ENCODE results near the gene ZNF33A.
"Not testable (repeated sequence)": the region's sequence is repeated elsewhere in the genome, so short reads cannot be mapped to it uniquely, and the experiment has no call there.

Gene ZNF33A

DNA sequence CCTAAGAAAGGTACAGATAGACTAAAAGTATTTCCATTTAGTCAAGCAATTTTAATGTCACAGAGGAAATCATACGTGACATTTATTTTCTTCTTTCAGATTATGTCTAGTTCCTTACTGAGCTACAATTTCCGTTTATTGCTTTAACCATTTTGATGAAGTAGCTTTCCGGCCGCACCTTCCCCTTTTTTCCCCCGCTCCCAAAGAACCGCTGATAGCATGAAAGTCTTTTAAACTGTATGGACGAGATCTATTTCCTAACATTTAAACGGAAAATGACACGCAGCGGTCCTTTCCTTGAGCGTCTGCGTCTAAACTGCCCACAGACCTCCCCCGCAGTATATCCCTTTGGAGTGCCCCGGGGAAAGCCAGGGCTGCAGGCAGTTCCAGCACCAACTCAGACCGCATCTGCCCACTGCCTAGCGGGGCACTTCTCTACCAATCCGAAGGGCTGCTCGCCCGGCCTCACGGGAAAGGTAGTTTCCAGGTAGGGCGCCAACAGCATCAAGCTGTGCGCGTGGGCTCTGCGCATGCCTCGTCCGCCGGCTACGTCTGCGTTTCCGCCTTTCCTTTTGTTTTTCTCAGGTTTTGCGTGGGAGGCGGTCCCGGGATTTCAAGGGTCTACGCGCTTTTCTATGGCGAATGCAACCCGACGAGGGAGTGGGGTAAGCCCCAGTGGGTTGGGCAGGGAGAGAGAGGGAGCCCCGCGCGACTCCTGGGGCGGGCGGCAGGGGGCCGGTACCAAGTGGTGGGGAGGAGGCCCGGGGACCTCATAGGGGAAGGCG is at the start of gene ZNF33A:
Gene ZNF33A, plus strand, starts transcription at position 557 of the 785 bp plus-strand sequence. CDS start 1,667 bp downstream, outside the sequence.
- peak; percentile 83 for DNase-seq (ENCODE audit: low spot score)

DNA sequence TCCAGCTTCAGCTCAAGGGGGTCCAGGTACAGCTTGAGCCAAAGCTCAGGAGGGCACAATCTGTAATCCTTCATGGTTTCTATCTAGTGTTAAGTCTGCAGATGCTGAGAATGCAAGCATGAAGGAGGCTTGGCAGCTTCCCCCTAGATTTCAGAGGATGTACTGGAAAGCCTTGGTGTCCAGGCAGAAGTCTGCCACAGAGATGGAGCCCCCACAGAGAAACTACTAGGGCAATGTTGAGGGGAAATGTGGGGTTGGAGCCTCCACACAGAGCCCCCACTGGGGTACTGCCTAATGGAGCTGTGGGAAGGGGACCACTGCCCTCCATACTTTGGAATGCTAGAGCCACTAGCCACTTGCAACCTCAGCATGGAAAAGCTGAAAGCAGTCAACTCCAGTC is 45.5 kb upstream of the ZNF33A start:
- no peak for DNase-seq (ENCODE audit: low spot score)

DNA sequence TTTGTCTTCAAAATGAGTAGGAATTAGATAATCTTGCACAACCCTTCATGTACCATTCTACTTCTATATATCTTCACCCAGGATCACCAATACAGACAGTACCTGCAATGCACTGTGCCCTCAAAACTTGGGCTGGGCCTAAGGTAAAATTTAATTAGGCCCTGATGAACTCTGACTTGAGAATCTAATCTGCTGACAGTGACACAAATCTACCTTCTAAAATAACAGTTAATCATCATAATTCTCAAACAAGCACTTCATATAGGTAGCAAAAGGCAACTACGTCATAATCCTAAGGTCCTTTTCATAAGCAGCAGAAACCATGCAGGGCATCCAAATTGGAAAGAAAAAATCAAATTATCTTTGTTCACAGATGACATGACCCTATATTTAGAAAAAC is 38.1 kb upstream of the ZNF33A start:
- DNase-seq (ENCODE audit: low spot score): no peak

DNA sequence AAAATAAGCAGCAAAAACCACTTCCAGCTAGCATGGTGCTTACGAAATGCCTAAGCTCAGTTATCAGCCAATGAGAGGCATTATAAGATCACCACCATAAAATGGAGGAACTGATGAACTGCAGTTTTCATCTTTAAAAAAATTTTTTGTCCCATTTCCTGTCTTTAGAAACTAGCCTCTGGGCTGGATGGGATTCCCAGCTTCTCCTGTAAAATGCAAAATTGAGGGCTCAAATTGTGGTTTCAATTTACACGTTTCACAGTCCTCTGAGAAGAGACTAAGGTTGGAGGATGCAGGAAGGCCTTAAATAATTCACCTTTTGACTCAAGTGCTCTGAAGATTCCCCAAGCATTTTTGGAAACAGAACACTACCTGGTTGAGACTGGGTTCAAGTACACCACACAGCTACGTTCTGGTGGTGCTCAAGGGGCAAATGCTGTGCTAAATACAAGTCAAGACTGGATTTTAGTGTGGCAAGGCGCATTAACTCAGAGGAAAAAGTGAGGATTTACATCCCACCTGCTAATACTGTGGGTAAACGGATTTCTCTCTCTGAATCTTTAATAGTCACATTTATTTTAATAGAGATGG is 35.0 kb upstream of the ZNF33A start:
- no peak for DNase-seq (ENCODE audit: low spot score)

DNA sequence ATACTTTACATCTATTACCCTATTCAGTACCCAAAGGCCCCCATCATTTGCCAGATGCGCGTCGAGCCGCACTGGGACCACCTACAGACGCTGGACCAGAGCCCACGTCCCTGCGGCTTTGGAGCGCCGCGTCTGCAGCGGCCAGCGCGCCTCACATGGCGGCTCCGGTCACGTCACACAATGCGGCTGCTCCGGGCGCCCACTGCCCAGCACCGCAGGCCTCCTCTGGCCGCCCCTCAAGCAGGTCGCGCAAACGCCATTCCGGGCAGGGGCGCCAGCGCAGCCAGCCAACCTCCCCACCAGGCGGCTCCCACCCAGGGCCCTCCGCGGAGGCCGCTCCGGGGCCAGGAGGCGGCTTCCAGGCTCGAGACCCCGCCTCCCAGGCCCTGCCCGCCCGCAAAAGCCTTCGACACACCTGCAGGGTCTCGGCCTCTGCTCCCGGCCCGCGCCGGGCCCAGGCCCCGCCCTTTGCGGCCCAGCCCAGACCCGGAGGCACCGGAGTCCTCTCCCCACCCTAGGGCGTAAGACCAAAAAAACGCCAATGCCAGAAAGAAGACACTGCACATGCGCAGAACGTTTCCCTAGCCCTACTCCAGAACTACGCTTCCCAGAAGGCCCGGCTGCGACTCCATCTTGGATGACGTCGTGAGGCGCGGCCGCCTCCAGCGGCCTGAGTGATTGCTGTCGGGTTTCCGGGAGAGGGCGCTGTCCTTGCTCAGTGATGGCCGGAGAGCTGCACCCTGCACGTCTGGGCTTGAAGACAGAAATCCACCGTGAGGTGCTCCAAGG is 34.2 kb upstream of the ZNF33A start, which contains the start of gene ZNF25:
Gene ZNF25, minus strand, starts transcription at position 557 of the 789 bp plus-strand sequence. CDS start 4,925 bp downstream, outside the sequence.
- peak; percentile 96 for DNase-seq (ENCODE audit: low spot score)

DNA sequence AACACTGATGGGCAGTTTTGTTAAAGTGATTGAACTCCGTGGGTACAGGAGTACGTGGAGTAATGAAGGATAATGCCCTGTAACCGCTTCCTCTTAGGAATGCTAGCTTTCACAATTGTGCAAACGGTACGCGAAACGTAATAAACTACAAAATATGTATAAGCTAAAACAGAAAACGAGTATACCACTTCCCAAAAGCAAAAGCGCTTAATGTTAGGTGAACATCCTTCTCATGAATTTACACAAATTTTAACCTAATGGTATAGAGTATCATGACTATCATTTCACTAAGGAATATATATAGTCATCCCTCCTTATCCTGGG is 33.6 kb upstream of the ZNF33A start:
- DNase-seq (ENCODE audit: low spot score): no peak

DNA sequence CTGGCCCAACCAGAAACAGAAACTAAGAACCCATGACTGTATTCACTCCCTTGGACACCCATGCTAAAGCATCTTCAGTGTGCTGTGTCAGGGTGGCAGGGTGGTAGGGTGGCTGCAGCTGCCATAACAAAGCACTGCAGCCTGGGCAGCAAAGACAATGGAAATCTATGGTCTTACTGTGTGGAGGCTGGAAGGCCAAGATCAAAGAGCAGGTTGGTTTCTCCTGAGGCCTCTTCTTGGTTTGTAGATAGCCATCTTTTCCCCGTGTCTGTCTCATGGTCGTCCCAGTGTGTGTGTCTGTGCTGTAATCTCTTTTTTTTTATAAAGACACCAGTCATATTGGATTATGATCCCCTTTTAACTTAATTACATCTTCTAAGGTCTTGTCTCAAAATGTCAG is 18.8 kb upstream of the ZNF33A start:
- no peak for DNase-seq (ENCODE audit: low spot score)

DNA sequence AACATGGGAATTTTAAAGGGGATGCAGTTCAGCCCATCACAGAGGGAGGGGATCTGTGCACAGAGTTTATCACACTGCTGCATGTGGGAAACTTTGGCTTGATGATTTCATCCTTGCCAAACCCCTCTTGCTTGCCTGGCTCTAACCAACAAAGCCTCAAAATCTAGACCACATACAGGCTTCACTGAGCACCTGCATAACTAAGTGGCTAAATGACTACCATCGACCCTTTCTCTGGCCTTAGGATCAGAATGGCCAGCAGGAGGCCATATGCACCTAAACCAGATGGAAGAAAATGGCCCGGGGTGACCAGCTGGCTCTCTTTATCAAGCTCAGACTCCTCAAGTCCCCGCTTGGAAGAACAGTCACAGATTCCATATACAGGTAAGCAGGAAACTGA is 18.4 kb upstream of the ZNF33A start:
- DNase-seq (ENCODE audit: low spot score): no peak

DNA sequence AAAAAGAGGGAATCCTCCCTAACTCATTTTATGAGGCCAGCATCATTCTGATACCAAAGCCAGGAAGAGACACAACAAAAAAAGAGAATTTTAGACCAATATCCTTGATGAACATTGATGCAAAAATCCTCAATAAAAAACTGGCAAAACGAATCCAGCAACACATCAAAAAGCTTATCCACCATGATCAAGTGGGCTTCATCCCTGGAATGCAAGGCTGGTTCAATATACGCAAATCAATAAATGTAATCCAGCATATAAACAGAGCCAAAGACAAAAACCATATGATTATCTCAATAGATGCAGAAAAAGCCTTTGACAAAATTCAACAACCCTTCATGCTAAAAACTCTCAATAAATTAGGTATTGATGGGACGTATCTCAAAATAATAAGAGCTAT is 11.6 kb upstream of the ZNF33A start:
- not testable (repeated sequence) for DNase-seq (ENCODE audit: low spot score)

DNA sequence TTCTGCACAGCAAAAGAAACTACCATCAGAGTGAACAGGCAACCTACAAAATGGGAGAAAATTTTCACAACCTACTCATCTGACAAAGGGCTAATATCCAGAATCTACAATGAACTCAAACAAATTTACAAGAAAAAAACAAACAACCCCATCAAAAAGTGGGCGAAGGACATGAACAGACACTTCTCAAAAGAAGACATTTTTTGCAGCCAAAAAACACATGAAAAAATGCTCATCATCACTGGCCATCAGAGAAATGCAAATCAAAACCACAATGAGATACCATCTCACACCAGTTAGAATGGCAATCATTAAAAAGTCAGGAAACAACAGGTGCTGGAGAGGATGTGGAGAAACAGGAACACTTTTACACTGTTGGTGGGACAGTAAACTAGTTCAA is 10.0 kb upstream of the ZNF33A start:
- not testable (repeated sequence) for DNase-seq (ENCODE audit: low spot score)

DNA sequence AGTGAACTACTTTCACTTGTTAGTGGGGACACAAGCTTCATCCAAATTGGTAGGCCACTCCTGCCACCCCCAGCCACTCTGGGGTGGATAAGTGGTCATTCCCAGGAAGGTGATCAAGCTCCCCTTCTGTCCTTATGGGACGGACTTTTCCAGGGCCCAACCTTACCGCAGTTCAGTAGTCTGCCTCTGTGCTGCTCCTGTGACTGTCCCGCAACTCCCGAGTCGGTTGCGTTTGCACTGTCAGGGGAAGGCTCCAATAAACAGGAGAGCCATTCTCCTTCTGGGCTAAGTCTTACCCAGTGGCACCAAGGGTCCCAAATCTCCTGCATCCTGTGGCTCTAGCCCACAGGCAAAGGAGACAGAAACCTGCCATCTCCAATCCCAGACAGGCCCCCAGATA is 7.4 kb upstream of the ZNF33A start:
- DNase-seq (ENCODE audit: low spot score): no peak

DNA sequence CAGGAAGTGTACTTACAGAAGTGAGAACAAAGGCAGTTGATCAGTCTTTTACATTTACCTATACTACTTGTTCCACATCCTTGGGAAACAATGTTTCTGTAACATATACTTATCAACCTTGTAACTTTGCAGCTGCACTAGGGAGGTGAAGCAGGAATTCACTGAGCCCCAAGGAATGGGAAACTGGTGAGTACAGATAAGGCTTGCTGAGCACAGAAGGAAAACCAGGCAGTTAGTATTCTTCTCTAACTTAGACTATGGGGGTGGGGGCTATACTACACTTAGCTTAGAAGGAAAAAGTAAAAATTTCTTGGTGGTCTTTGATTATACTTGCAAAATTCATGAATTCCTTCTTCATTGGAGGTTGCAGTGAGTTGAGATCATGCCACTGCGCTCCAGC is 6.9 kb upstream of the ZNF33A start:
- DNase-seq (ENCODE audit: low spot score): no peak

DNA sequence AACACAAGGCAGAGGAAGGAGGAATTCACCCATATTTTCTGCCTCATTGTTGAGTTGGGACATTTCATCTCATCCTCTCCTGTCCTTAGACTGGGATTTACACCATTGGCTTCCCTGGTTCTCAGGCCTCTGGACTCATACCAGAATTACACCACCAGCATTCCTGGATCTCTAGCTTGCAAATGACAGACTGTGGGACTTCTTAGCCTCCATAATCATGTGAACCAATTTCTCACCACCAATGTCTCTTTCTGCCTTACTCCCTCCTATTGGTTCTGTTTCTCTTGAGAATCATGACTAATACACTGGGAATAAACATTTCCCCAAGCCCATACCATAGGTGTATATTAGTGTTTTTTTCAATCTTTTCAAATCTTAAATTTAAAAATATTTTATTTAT is 2.9 kb upstream of the ZNF33A start:
- DNase-seq (ENCODE audit: low spot score): no peak

DNA sequence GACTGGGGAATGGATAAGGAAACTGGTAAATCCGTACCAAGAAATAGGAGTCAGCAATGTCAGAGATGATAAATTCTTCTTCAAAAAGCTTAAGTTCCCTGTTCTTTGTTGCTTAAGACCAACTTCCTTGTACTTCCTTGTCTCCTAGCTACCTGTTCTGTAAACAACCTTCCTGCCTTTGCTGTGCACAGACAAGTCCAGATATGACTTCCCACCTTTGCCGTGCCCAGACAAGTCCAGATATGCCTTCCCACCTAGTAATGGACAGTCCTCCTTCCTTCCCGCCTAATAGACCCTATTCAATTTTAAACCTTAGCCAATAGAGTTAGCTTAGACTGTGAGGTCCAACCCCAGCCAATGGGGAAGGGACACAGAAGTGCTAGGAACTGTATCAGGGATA is 2.5 kb upstream of the ZNF33A start:
- no peak for DNase-seq (ENCODE audit: low spot score)

DNA sequence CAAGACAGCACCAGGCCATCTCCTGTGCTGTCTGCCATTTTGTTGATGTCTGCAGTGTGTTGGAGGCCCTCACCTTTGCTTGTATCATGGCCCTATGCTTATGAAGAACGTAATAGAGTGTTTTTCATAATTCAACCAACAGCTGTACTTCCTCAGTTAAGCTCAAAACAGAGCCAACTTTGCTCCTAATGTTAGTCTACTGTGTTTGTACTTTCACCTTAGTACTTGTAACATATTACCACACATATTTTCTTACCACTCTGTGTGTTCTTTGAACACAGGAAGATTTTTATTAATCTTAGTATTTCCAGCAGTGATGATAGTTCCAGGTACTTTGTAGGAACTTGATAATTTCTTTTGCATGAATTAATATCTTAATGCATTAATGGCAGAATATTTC is 5.9 kb downstream of the ZNF33A start:
- no peak for DNase-seq (ENCODE audit: low spot score)

DNA sequence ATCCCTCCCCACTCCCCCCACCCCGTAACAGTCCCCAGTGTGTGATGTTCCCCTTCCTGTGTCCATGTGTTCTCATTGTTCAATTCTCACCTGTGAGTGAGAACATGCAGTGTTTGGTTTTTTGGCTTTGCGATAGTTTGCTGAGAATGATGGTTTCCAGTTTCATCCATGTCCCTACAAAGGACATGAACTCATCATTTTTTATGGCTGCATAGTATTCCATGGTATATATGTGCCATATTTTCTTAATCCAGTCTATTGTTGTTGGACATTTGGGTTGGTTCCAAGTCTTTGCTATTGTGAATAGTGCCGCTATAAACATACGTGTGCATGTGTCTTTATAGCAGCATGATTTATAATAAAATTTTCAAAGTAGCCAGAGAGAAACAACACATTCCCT is 8.6 kb downstream of the ZNF33A start:
- not testable (repeated sequence) for DNase-seq (ENCODE audit: low spot score)

DNA sequence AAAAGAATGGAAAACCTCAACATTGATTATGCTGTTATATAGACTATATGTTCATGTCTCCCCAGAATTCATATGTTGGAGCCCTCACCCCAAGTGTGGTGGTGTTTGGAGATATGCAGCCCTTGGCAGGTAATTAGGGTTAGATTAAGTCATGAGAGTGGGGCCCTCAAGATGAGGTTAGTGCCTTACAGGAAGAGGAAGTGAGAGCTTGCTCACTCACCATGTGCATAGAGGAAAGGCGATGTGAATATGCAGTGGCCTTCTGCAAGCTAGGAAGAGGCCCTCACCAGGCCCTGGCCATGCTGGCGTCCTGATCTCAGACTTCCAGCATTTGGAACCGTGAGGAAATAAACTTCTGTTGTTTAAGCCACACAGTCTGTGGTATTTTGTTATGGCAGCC is 14.8 kb downstream of the ZNF33A start:
- DNase-seq (ENCODE audit: low spot score): no peak

DNA sequence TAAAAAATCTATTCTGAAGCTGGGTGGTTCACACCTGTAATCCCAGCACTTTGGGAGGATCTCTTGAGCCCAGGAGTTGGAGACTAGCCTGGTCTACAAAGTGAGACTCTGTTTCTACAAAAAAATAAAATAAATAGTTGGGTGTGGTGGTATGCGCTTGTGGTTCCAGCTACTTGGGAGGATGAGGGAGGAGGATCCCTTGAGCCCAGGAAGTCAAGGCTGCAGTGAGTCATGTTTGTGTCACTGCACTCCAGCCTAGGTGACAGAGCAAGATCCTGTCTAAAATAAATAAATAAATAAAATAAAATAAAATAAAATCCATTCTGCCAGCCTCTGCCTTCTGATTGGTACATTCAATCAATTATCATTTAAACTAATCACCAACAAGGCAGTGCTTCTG is 17.5 kb downstream of the ZNF33A start:
- no peak for DNase-seq (ENCODE audit: low spot score)

DNA sequence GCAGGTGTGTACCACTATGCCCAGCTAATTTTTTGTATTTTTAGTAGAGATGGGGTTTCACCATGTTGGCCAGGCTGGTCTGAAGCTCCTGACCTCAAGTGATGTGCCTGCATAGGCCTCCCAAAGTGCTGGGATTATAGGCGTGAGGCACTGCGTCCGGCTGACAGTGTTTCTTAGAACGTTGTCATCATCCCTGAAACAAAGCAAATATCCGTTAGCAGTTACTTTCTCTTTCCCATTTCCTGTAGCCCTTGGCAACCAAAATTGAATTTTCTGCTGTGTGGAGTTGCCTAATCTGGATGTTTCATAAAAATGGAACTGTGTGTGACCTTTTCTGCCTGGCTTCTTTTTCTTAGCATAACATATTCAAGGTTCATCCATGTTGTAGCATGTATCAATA is 22.4 kb downstream of the ZNF33A start:
- no peak for DNase-seq (ENCODE audit: low spot score)

DNA sequence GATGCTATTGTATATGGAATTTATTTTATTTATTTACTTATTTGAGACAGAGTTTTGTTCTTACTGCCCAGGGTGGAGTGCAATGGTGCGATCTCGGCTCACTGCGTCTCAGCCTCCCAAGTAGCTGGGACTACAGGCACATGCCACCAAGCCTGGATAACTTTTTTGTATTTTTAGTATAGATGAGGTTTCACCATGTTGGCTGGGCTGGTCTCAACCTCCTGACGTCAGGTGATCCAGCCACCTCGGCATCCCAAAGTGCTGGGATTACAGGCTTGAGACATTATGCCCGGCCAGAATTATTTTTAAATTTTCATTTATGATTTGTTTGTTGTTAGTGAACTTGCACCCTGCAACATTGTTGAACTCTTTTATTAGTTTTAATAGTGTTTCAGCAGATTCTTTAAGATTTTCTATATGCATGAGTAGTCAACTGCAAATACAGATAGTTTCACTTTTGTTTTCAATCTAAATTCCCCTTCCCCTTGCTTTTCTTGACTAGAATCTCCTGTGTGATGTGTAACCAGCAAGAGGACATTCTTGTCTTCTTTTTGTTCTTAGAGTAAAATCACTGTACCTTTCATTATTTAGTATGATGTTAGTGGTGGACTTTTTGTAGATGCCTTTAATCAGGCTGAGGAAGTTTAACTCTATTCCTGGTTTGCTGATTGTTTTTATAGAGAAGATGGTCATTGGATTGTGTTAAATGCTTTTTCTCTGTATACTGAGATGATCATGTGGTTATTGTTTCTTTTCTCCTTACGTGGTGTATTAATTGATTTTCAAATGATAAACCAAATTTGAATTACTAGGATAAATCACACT is 27.8 kb downstream of the ZNF33A start:
- DNase-seq (ENCODE audit: low spot score): no peak

DNA sequence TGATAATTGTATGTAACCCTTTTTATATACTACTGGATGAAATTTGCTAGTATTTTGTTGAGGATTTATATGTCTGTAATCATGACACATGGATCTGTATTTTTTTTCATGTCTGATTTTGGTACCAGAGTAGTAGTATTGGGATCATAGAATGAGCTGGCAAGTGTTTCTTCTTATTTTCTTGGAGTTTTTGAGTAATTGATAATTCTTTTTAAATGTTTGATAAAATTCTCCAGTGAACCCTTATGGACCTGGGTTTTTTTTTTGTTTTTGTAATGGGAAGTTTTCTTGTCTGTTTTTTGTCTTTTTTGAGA is 28.4 kb downstream of the ZNF33A start:
- DNase-seq (ENCODE audit: low spot score): no peak

DNA sequence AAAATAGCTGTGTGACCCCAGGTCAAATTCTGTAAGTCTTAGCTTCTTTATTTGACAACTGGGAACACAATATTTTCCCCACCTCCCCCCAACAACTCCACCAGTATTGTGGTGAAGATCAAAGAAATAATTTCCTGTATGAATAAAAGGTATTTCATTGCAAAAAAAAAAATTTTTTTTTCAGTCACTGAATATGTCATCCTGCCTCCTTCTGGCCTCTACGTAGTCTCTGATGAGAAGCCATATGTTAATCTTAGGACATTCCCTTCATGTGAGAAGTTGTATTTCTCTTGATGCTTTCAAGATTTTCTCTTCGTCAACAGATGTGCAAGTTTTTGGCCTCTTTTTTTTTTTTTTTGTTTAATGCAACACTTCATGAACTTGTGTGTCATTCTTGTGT is 33.0 kb downstream of the ZNF33A start:
- DNase-seq (ENCODE audit: low spot score): no peak

All from ecto neural progenitor cell (in vitro differentiated cells).